GM23338 (cell line): ENCODE data around the gene FTL. TPM values are rescaled to one million over a fixed set of nuclear protein-coding genes. Genes with fewer than 3 reads are reported as not detected.
A peak's percentile ranks its signal among the peaks of the same experiment; 100 is the strongest.

Experiments
- ATAC-seq: fragments of 200-7000 bp; cut with Tn5 transposase; 3 replicates; pipeline ENCODE4 v1.9.1; 2020
- DNase-seq: peaks from one replicate; pipeline ENCODE4 v3.0.0-alpha.2; 2015; ENCODE audit warnings: low spot score
- H2AFZ ChIP-seq: fragments of 200-600 bp; sonication (generic); 2 replicates; pipeline ENCODE4 v1.8.0; 2016; ENCODE audit warnings: antibody characterized with exemption, mild to moderate bottlenecking, moderate library complexity
- H3F3A ChIP-seq: fragments of 200-600 bp; sonication (generic); replicated peaks from 2 replicates; pipeline ENCODE4 v1.8.0; 2017; ENCODE audit warnings: antibody characterized with exemption, mixed run types, low read depth
- H3K27ac ChIP-seq: fragments of 200-600 bp; sonication (generic); 2 replicates; pipeline ENCODE4 v1.6.1; 2016; ENCODE audit warnings: low read depth
- H3K27me3 ChIP-seq: fragments of 200-600 bp; sonication (generic); 2 replicates; pipeline ENCODE4 v1.8.0; 2016; ENCODE audit warnings: mild to moderate bottlenecking, mixed run types, moderate library complexity; ENCODE audit not compliant: insufficient read depth
- H3K36me3 ChIP-seq: fragments of 200-600 bp; sonication (generic); 2 replicates; pipeline ENCODE4 v1.8.0; 2016; ENCODE audit warnings: mild to moderate bottlenecking; ENCODE audit not compliant: insufficient read depth
- H3K4me1 ChIP-seq: fragments of 200-600 bp; sonication (generic); 2 replicates; pipeline ENCODE4 v1.8.0; 2016; ENCODE audit warnings: mild to moderate bottlenecking, moderate library complexity; ENCODE audit not compliant: insufficient read depth
- H3K4me2 ChIP-seq: fragments of 200-600 bp; sonication (generic); 2 replicates; pipeline ENCODE4 v1.7.1; 2017; ENCODE audit warnings: mixed run types
- H3K4me3 ChIP-seq: fragments of 200-600 bp; sonication (generic); 2 replicates; pipeline ENCODE4 v1.6.1; 2016; ENCODE audit warnings: mixed run types
- H3K79me2 ChIP-seq: fragments of 200-600 bp; sonication (generic); replicated peaks from 2 replicates; pipeline ENCODE4 v1.8.0; 2017; ENCODE audit warnings: mild to moderate bottlenecking; ENCODE audit not compliant: insufficient read depth
- H3K9me2 ChIP-seq: fragments of 200-600 bp; sonication (generic); 2 replicates; pipeline ENCODE4 v1.8.0; 2017; ENCODE audit not compliant: insufficient read depth
- H4K20me1 ChIP-seq: fragments of 200-600 bp; sonication (generic); replicated peaks from 2 replicates; pipeline ENCODE4 v1.8.0; 2017; ENCODE audit warnings: mild to moderate bottlenecking; ENCODE audit not compliant: insufficient read depth
- H3K27ac Mint-ChIP-seq: 2 replicates; pipeline ENCODE4 v1.8.0; 2020; ENCODE audit warnings: inconsistent platforms, mild to moderate bottlenecking, moderate library complexity, mixed read lengths
- H3K27me3 Mint-ChIP-seq: 3 replicates; pipeline ENCODE4 v1.8.0; 2022; ENCODE audit warnings: low read depth, mild to moderate bottlenecking, moderate library complexity, mixed read lengths, inconsistent platforms; ENCODE audit not compliant: insufficient read depth, poor library complexity
- H3K36me3 Mint-ChIP-seq: 3 replicates; pipeline ENCODE4 v1.8.0; 2021; ENCODE audit warnings: low read depth, mild to moderate bottlenecking, inconsistent platforms, moderate library complexity, mixed read lengths
- H3K4me1 Mint-ChIP-seq: 3 replicates; pipeline ENCODE4 v1.8.0; 2020; ENCODE audit warnings: mild to moderate bottlenecking, inconsistent platforms, mixed read lengths
- H3K4me3 Mint-ChIP-seq: 3 replicates; pipeline ENCODE4 v1.8.0; 2021; ENCODE audit warnings: moderate library complexity, mild to moderate bottlenecking, inconsistent platforms, mixed read lengths
- H3K9me3 Mint-ChIP-seq: 3 replicates; pipeline ENCODE4 v1.8.0; 2020; ENCODE audit warnings: moderate library complexity, mild to moderate bottlenecking, inconsistent platforms, mixed read lengths
- CREB1 ChIP-seq: fragments of 250-450 bp; sonication (Bioruptor Pico); IDR thresholded peaks from 2 replicates; pipeline ENCODE4 v1.5.0; 2020; ENCODE audit warnings: low read depth, mild to moderate bottlenecking, moderate library complexity
- EZH2 ChIP-seq: fragments of 200-600 bp; sonication (generic); IDR thresholded peaks from one replicate; pipeline ENCODE4 v1.8.0; 2017; ENCODE audit warnings: antibody characterized with exemption, mild to moderate bottlenecking, low read depth; ENCODE audit not compliant: unreplicated experiment
- EZH2phosphoT487 ChIP-seq: fragments of 200-600 bp; sonication (generic); IDR thresholded peaks from one replicate; pipeline ENCODE4 v1.8.1; 2018; ENCODE audit warnings: antibody characterized with exemption; ENCODE audit not compliant: unreplicated experiment
- JUNB ChIP-seq: IDR thresholded peaks from one replicate; pipeline ENCODE4 v1.6.1; 2016; ENCODE audit warnings: antibody characterized with exemption; ENCODE audit not compliant: unreplicated experiment
- NANOG ChIP-seq: IDR thresholded peaks from 2 replicates; pipeline ENCODE4 v1.6.1; 2016; ENCODE audit warnings: antibody characterized with exemption, borderline replicate concordance
- POLR2AphosphoS5 ChIP-seq: IDR thresholded peaks from 2 replicates; pipeline ENCODE4 v1.6.1; 2016; ENCODE audit warnings: antibody characterized with exemption, low read depth
- REST ChIP-seq: IDR thresholded peaks from one replicate; pipeline ENCODE4 v1.6.1; 2018; ENCODE audit warnings: antibody characterized with exemption; ENCODE audit not compliant: unreplicated experiment
- STAT1 ChIP-seq: IDR thresholded peaks from one replicate; pipeline ENCODE4 v1.6.1; 2016; ENCODE audit warnings: antibody characterized with exemption; ENCODE audit not compliant: unreplicated experiment
- ZNF114 ChIP-seq: fragments of 250-450 bp; sonication (Bioruptor Pico); IDR thresholded peaks from 2 replicates; pipeline ENCODE4 v1.5.0; 2020; ENCODE audit warnings: mild to moderate bottlenecking, moderate library complexity
- ZNF331 ChIP-seq: fragments of 250-450 bp; sonication (Bioruptor Pico); IDR thresholded peaks from 2 replicates; pipeline ENCODE4 v1.5.0; 2020; ENCODE audit warnings: low read depth, mild to moderate bottlenecking, moderate library complexity
- ZNF462 ChIP-seq: fragments of 250-450 bp; sonication (Bioruptor Pico); IDR thresholded peaks from 2 replicates; pipeline ENCODE4 v1.5.0; 2020; ENCODE audit warnings: mild to moderate bottlenecking, moderate library complexity
- polyA plus RNA-seq: library from polyadenylated mRNA; unstranded; fragments of >200 nt; fragmentation: Nextera tagmentation; extraction: Ambion mirVana; gene quantifications from 2 replicates; pipeline ENCODE4 v1.2.1, GENCODE V29; 2016
- total RNA-seq: library from RNA; depleted of rRNA; stranded (reverse); fragments of >200 nt; shearing (Covaris generic); gene quantifications from 2 replicates; pipeline ENCODE4 v1.2.3, GENCODE V29; 2014
- TF ChIP-seq, protein P1 (sequence below): IDR thresholded peaks from 2 replicates; pipeline ENCODE4 v1.6.1; 2016; ENCODE audit warnings: antibody characterized with exemption
- TF ChIP-seq, protein P2 (sequence below), 2 experiments: fragments of 200-600 bp in 1 of 2; sonication (generic) in 1 of 2; conservative IDR thresholded peaks; 2 replicates each; pipeline versions ENCODE4 v1.5.1 to v1.6.1; 2016 to 2017; ENCODE audit warnings: antibody characterized with exemption in 2 of 2, low read depth in 2 of 2, mild to moderate bottlenecking in 2 of 2, moderate library complexity in 1 of 2

The FTL gene
- total and polyA plus RNA-seq, 2 experiments from 2014 or later, result 2,064 to 5,436 TPM

DNA sequence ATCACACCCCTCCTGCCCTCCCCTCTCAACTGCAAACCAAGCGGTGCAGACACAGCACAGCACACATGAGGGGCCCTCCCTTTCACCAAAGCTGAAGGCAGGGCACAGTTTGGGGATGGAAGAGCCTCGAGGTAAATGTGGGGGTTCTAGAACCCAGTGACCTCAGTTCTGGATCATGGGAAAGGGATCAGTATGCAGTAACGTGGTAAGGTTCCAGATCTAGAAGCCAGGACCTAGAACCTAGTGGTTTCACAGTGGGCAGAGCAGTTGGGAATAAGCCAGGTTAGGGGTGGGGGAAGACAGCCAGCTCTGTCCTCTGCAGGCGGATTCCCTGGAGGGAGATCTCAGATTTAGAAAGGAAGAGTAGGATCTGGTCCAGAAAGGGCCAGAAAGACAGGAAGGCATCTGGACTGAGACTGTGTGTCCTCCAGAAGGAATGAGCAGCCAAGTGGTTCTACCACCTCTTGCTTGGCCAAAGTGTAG lies 3.1 kb downstream of the FTL start:
- no peak overlapping the region for H3K4me2 ChIP-seq
- peaks cover 50% of the 10 kb centered on the region for H3F3A ChIP-seq
- no peak overlapping the region for H2AFZ ChIP-seq
- no peak overlapping the region for H3K27ac ChIP-seq
- 0 out of 3 replicates have a peak overlapping the region, but pooled peaks have one; percentile 95 for H3K4me3 Mint-ChIP-seq
- peaks cover 50% of the 10 kb centered on the region for H3K27me3 Mint-ChIP-seq
- no peak for TF ChIP-seq ZNF462
- no peak for TF ChIP-seq JUNB
- no peak for TF ChIP-seq CREB1 (CRISPR knock-in tag)
- TF ChIP-seq, protein P1, sequence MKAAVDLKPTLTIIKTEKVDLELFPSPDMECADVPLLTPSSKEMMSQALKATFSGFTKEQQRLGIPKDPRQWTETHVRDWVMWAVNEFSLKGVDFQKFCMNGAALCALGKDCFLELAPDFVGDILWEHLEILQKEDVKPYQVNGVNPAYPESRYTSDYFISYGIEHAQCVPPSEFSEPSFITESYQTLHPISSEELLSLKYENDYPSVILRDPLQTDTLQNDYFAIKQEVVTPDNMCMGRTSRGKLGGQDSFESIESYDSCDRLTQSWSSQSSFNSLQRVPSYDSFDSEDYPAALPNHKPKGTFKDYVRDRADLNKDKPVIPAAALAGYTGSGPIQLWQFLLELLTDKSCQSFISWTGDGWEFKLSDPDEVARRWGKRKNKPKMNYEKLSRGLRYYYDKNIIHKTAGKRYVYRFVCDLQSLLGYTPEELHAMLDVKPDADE, result no peak
- no peak for TF ChIP-seq REST
- TF ChIP-seq NANOG, result no peak
- no peak for TF ChIP-seq EZH2phosphoT487
- TF ChIP-seq, protein P2, sequence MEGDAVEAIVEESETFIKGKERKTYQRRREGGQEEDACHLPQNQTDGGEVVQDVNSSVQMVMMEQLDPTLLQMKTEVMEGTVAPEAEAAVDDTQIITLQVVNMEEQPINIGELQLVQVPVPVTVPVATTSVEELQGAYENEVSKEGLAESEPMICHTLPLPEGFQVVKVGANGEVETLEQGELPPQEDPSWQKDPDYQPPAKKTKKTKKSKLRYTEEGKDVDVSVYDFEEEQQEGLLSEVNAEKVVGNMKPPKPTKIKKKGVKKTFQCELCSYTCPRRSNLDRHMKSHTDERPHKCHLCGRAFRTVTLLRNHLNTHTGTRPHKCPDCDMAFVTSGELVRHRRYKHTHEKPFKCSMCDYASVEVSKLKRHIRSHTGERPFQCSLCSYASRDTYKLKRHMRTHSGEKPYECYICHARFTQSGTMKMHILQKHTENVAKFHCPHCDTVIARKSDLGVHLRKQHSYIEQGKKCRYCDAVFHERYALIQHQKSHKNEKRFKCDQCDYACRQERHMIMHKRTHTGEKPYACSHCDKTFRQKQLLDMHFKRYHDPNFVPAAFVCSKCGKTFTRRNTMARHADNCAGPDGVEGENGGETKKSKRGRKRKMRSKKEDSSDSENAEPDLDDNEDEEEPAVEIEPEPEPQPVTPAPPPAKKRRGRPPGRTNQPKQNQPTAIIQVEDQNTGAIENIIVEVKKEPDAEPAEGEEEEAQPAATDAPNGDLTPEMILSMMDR (conservative IDR thresholded peaks at IDR 0.05; ENCODE audit: low read depth in 2 of 2), result no peak
- no peak for TF ChIP-seq EZH2
- no peak for TF ChIP-seq ZNF114 (CRISPR knock-in tag)
- no peak for TF ChIP-seq POLR2AphosphoS5
- TF ChIP-seq ZNF331 (CRISPR knock-in tag), result no peak
- no peak for TF ChIP-seq STAT1
- H3K4me1 ChIP-seq, result peaks cover 16% of the 10 kb centered on the region
- H3K4me3 ChIP-seq, result no peak overlapping the region
- H3K4me1 Mint-ChIP-seq, result peaks cover 30% of the 10 kb centered on the region
- peaks cover 55% of the 10 kb centered on the region for H3K36me3 Mint-ChIP-seq
- ATAC-seq (no peak), DNase-seq (no peak)
- peaks cover 15% of the 10 kb centered on the region for H3K9me3 Mint-ChIP-seq
- H3K36me3 ChIP-seq, result peaks cover 13% of the 10 kb centered on the region
- peaks cover 24% of the 10 kb centered on the region for H3K79me2 ChIP-seq
- no peak overlapping the region for H3K27ac Mint-ChIP-seq
- H3K27me3 ChIP-seq, result no peaks in the 10 kb centered on the region
- H3K9me2 ChIP-seq, result no peaks in the 10 kb centered on the region
- peaks cover 11% of the 10 kb centered on the region for H4K20me1 ChIP-seq
